ENCODE results near the gene GALNT10. TPM values are rescaled to one million over a fixed set of nuclear protein-coding genes. Genes with fewer than 3 reads are reported as not detected.

The GALNT10 gene
- total and polyA plus RNA-seq, 2 donors from 2014 or later = 13.0 to 44.3 TPM

- TF ChIP-seq CTCF (IDR thresholded peaks at IDR 0.05; ENCODE audit: borderline replicate concordance, extremely low read depth, insufficient read depth) = no peak
- no peak for DNase-seq
- no peak overlapping the region for H3K27ac ChIP-seq (ENCODE audit: low read depth in 2 of 2, low read length in 2 of 2)
- H3K9ac ChIP-seq (ENCODE audit: low read length in 3 of 3) = no peak overlapping the region
- intact Hi-C loops (cut with DNase I) = no loop called here
- H3K4me1 ChIP-seq (ENCODE audit: control insufficient read depth in 2 of 3, insufficient read depth in 2 of 3, low read depth in 1 of 3, low read length in 3 of 3) = peaks cover 0 to 5% (median 0%) of the 10 kb centered on the region in 3 donors
- H3K4me3 ChIP-seq (ENCODE audit: low read length in 3 of 3) = no peak overlapping the region
- no peak for FAIRE-seq
- no peaks in the 10 kb centered on the region for H3K9me3 ChIP-seq (ENCODE audit: control insufficient read depth in 2 of 3, insufficient read depth in 1 of 3, low read length in 3 of 3)
- H3K36me3 ChIP-seq (ENCODE audit: control insufficient read depth in 2 of 3, insufficient read depth in 3 of 3, low read length in 3 of 3) = no peaks in the 10 kb centered on the region
- H3K27me3 ChIP-seq (ENCODE audit: control insufficient read depth, insufficient read depth, low read length) = no peaks in the 10 kb centered on the region
Observed at GRCh38 chr5:154236011-154236410, 45.5 kb downstream of the GALNT10 start.

- H3K27me3 ChIP-seq (ENCODE audit: control insufficient read depth, insufficient read depth, low read length) = no peaks in the 10 kb centered on the region
- DNase-seq (no peak), FAIRE-seq (no peak)
- no peaks in the 10 kb centered on the region for H3K9me3 ChIP-seq (ENCODE audit: control insufficient read depth in 2 of 3, insufficient read depth in 1 of 3, low read length in 3 of 3)
- no peak overlapping the region for H3K4me3 ChIP-seq (ENCODE audit: low read length in 3 of 3)
- intact Hi-C loops (cut with DNase I) = no loop called here
- no peak overlapping the region for H3K9ac ChIP-seq (ENCODE audit: low read length in 3 of 3)
- no peak overlapping the region for H3K27ac ChIP-seq (ENCODE audit: low read depth in 2 of 2, low read length in 2 of 2)
- H3K4me1 ChIP-seq (ENCODE audit: control insufficient read depth in 2 of 3, insufficient read depth in 2 of 3, low read depth in 1 of 3, low read length in 3 of 3) = peaks cover 0 to 5% (median 0%) of the 10 kb centered on the region in 3 donors
- TF ChIP-seq CTCF (IDR thresholded peaks at IDR 0.05; ENCODE audit: borderline replicate concordance, extremely low read depth, insufficient read depth) = no peak
- H3K36me3 ChIP-seq (ENCODE audit: control insufficient read depth in 2 of 3, insufficient read depth in 3 of 3, low read length in 3 of 3) = no peaks in the 10 kb centered on the region
Observed at GRCh38 chr5:154236536-154237375, 46.2 kb downstream of the GALNT10 start.

DNA sequence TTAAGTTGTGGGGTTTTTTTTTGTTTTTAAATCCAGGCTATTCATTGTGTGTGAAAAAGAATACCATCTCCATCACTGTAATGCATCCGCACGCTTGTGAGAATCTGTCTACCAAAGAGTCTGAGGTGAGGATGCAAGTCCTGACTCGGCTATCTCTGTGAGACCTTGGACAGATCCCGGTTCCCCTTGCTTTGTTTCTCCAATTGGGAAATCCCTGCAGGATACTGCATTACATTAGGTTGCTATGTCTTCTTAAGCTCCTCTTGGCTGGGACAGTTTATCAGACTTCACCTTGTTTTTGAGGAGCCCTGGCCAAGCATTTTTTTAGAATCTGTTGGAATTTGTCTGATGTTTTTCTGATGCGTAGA, 46.8 kb downstream of the GALNT10 start:
- Histone ChIP-seq H3K4me1 (ENCODE audit: control insufficient read depth in 2 of 3, insufficient read depth in 2 of 3, low read depth in 1 of 3, low read length in 3 of 3) (peaks cover 0 to 5% (median 0%) of the 10 kb centered on the region in 3 donors), H3K36me3 (ENCODE audit: control insufficient read depth in 2 of 3, insufficient read depth in 3 of 3, low read length in 3 of 3) (no peaks in the 10 kb centered on the region), H3K9ac (ENCODE audit: low read length in 3 of 3) (no peak overlapping the region), H3K9me3 (ENCODE audit: control insufficient read depth in 2 of 3, insufficient read depth in 1 of 3, low read length in 3 of 3) (no peaks in the 10 kb centered on the region), H3K27me3 (ENCODE audit: control insufficient read depth, insufficient read depth, low read length) (no peaks in the 10 kb centered on the region), H3K4me3 (ENCODE audit: low read length in 3 of 3) (no peak overlapping the region), H3K27ac (ENCODE audit: low read depth in 2 of 2, low read length in 2 of 2) (no peak overlapping the region)
- no peak for DNase-seq
- intact Hi-C loops (cut with DNase I) = no loop called here
- FAIRE-seq = no peak
- TF ChIP-seq CTCF (IDR thresholded peaks at IDR 0.05; ENCODE audit: borderline replicate concordance, extremely low read depth, insufficient read depth) = no peak
